Stimulated activated CD8-positive, alpha-beta memory T cell treated with anti-CD3 and anti-CD28 coated beads, Interleukin-15, amount 100 ng/mL, for 1 hour (primary cell): ENCODE measurements around the gene DPF3.

Experiments
- DNase-seq: peaks from one replicate; pipeline ENCODE4 v3.0.0-alpha.2; 2020; ENCODE audit warnings: low read depth

The DPF3 gene

GRCh38 chr14:72904840-72905561 lies 11.1 kb upstream of the DPF3 start:
- DNase-seq, result no peak

GRCh38 chr14:72904218-72904617 lies 10.3 kb upstream of the DPF3 start:
- DNase-seq, result no peak

- DNase-seq, result no peak
Measured at GRCh38 chr14:72903716-72904115, 9.8 kb upstream of the DPF3 start.

GRCh38 chr14:72902801-72903530 lies 9.1 kb upstream of the DPF3 start:
- DNase-seq, result no peak

- no peak for DNase-seq
Measured at GRCh38 chr14:72901361-72901760, 7.5 kb upstream of the DPF3 start.

GRCh38 chr14:72898448-72898847 lies 4.5 kb upstream of the DPF3 start:
- DNase-seq, result no peak

GRCh38 chr14:72894623-72895378 lies 900 bp upstream of the DPF3 start:
- no peak for DNase-seq

- DNase-seq, result no peak
Measured at GRCh38 chr14:72894323-72894622, 372 bp upstream of the DPF3 start.

GRCh38 chr14:72892879-72893635 lies 844 bp downstream of the DPF3 start:
- DNase-seq, result no peak

- DNase-seq, result no peak
Measured at GRCh38 chr14:72892103-72892878, 1.6 kb downstream of the DPF3 start.

- DNase-seq, result no peak
Measured at GRCh38 chr14:72891666-72892102, 2.2 kb downstream of the DPF3 start.

GRCh38 chr14:72889366-72889765 lies 4.5 kb downstream of the DPF3 start:
- no peak for DNase-seq

GRCh38 chr14:72888636-72889201 lies 5.2 kb downstream of the DPF3 start:
- no peak for DNase-seq

GRCh38 chr14:72888192-72888591 lies 5.7 kb downstream of the DPF3 start:
- DNase-seq, result no peak

- no peak for DNase-seq
Measured at GRCh38 chr14:72887514-72887913, 6.4 kb downstream of the DPF3 start.

- DNase-seq, result no peak
Measured at GRCh38 chr14:72884386-72884785, 9.5 kb downstream of the DPF3 start.

- no peak for DNase-seq
Measured at GRCh38 chr14:72883961-72884360, 9.9 kb downstream of the DPF3 start.

GRCh38 chr14:72883109-72883508 lies 10.8 kb downstream of the DPF3 start:
- DNase-seq, result no peak

GRCh38 chr14:72882463-72882862 lies 11.4 kb downstream of the DPF3 start:
- no peak for DNase-seq

- no peak for DNase-seq
Measured at GRCh38 chr14:72882047-72882446, 11.9 kb downstream of the DPF3 start.

- no peak for DNase-seq
Measured at GRCh38 chr14:72881543-72881942, 12.4 kb downstream of the DPF3 start.
